DOHH2 (cell line): ENCODE measurements around the gene TFAM.

Source experiments
- CTCF ChIP-seq: fragments of 200-600 bp; sonication (generic); IDR thresholded peaks from one replicate; pipeline ENCODE4 v1.5.1; 2014; ENCODE audit warnings: antibody characterized with exemption, mild to moderate bottlenecking, low read depth, low read length; ENCODE audit not compliant: poor library complexity, severe bottlenecking
- EZH2phosphoT487 ChIP-seq: fragments of 200-600 bp; sonication (generic); IDR thresholded peaks from 2 replicates; pipeline ENCODE4 v1.6.1; 2017; ENCODE audit warnings: borderline replicate concordance, mild to moderate bottlenecking, antibody characterized with exemption, low read length, moderate library complexity, mixed read lengths

DNA sequence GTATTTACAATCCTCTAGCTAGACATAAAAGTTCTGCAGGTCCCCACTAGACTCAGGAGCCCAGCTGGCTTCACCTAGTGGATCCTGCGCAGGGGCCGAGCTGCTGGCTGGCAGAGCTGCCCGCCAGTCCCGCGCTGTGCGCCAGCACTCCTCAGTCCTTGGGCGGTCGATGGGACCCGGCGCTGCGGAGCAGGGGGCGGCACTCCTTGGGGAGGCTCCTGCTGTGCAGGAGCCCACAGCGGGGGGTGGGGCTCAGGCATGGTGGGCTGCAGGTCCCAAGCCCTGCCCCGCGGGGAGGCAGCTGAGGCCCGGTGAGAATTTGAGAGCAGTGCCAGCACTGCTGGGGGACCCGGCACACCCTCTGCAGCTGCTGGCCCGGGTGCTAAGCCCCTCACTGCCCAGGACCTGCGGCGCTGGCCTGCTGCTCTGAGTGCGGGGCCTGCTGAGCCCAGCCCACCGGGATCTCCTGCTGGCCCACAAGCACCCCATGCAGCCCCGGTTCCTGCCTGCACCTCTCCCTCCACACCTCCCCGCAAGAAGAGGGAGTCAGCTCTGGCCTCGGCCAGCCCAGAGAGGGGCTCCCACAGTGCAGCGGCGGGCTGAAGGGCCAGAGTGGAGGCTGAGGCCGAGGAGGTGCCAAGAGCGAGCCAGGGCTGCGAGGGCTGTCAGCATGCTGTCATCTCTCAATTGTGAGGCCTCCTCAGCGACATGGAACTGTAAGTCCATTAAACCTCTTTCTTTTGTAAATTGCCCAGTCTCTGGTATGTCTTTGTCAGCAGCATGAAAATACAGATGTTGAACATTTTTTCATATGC, 63.1 kb downstream of the TFAM start:
- TF ChIP-seq CTCF (no peak), EZH2phosphoT487 (no peak)
